OCI-LY7 (cell line): Measurements from ENCODE around the gene TICRR.

ENCODE experiments used
- EZH2phosphoT487 ChIP-seq: fragments of 200-600 bp; sonication (generic); IDR thresholded peaks from 2 replicates; pipeline ENCODE4 v1.6.1; 2018; ENCODE audit warnings: low read depth, borderline replicate concordance, mild to moderate bottlenecking, mixed run types, antibody characterized with exemption, low read length, moderate library complexity, mixed read lengths
- TF ChIP-seq, protein P1 (sequence below): fragments of 200-600 bp; sonication (generic); conservative IDR thresholded peaks from 2 replicates; pipeline ENCODE4 v1.5.1; 2014; ENCODE audit warnings: mild to moderate bottlenecking, antibody characterized with exemption, low read length, moderate library complexity, mixed read lengths

- TF ChIP-seq, protein P1, sequence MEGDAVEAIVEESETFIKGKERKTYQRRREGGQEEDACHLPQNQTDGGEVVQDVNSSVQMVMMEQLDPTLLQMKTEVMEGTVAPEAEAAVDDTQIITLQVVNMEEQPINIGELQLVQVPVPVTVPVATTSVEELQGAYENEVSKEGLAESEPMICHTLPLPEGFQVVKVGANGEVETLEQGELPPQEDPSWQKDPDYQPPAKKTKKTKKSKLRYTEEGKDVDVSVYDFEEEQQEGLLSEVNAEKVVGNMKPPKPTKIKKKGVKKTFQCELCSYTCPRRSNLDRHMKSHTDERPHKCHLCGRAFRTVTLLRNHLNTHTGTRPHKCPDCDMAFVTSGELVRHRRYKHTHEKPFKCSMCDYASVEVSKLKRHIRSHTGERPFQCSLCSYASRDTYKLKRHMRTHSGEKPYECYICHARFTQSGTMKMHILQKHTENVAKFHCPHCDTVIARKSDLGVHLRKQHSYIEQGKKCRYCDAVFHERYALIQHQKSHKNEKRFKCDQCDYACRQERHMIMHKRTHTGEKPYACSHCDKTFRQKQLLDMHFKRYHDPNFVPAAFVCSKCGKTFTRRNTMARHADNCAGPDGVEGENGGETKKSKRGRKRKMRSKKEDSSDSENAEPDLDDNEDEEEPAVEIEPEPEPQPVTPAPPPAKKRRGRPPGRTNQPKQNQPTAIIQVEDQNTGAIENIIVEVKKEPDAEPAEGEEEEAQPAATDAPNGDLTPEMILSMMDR: no peak
- no peak for TF ChIP-seq EZH2phosphoT487
Observed at GRCh38 chr15:89677381-89677780, 102.1 kb downstream of the TICRR start.
